A549 (cell line): Measurements from ENCODE around the gene TRIM7. TPM values are rescaled to one million over a fixed set of nuclear protein-coding genes. Genes with fewer than 3 reads are reported as not detected.

Experiments used
- ATAC-seq, 2 experiments: fragments of 200-7000 bp in 1 of 2; fragments of >200 bp in 1 of 2; cut with Nextera tagmentation in 1 of 2; cut with Tn5 transposase in 1 of 2; 3 replicates each; pipeline versions ENCODE4 v1.8.0 to v1.9.1; 2018 to 2020; ENCODE audit warnings: mild to moderate bottlenecking in 1 of 2, moderate library complexity in 1 of 2
- CTCF ChIA-PET: fragments of 300-600 bp; sonication (Branson Sonifier 250); formaldehyde crosslinking; extraction: SDS; loops from one replicate; lab custom pipeline; 2021; ENCODE audit warnings: antibody characterized with exemption, inconsistent platforms; lab: Yijun Ruan, JAX
- POLR2A ChIA-PET: fragments of 350-600 bp; formaldehyde crosslinking; extraction: SDS; loops from one replicate; lab custom pipeline; 2021; ENCODE audit warnings: antibody characterized with exemption, inconsistent platforms; lab: Yijun Ruan, JAX
- DNase-seq, 2 experiments: peaks; one replicate each; pipeline versions ENCODE4 v3.0.0 to v3.0.0-alpha.2; 2011 to 2016; ENCODE audit warnings: low read depth in 1 of 2, low spot score in 1 of 2
- FAIRE-seq: peaks from 2 replicates; lab custom pipeline; 2011; peaks lifted over from hg19 to GRCh38; lab: Jason Lieb, UNC
- H3K27ac ChIP-seq, 2 experiments: fragments of >200 bp; sonication (Bioruptor Twin); formaldehyde crosslinking; 3 replicates each; pipeline ENCODE4 v1.5.1; 2016 to 2017
- H3K4me1 ChIP-seq: fragments of >200 bp; sonication (Bioruptor Twin); formaldehyde crosslinking; 3 replicates; pipeline ENCODE4 v1.6.1; 2016
- H3K4me2 ChIP-seq: fragments of >200 bp; sonication (Bioruptor Twin); formaldehyde crosslinking; 3 replicates; pipeline ENCODE4 v1.6.1; 2016
- H3K4me3 ChIP-seq: fragments of >200 bp; sonication (Bioruptor Twin); formaldehyde crosslinking; 3 replicates; pipeline ENCODE4 v1.5.1; 2016
- H3K9me3 ChIP-seq: fragments of >200 bp; sonication (Bioruptor Twin); formaldehyde crosslinking; 3 replicates; pipeline ENCODE4 v1.6.1; 2016
- BHLHE40 ChIP-seq: IDR thresholded peaks from 2 replicates; pipeline ENCODE4 v1.6.1; 2012; ENCODE audit warnings: low read depth, low read length, inconsistent platforms
- CBX2 ChIP-seq: fragments of 200-600 bp; sonication (generic); IDR thresholded peaks from 2 replicates; pipeline ENCODE4 v1.6.1; 2016; ENCODE audit warnings: low read depth, mild to moderate bottlenecking, borderline replicate concordance
- CBX8 ChIP-seq: fragments of 200-600 bp; sonication (generic); IDR thresholded peaks from 2 replicates; pipeline ENCODE4 v1.6.1; 2016
- CHD4 ChIP-seq: fragments of 200-600 bp; sonication (generic); IDR thresholded peaks from 2 replicates; pipeline ENCODE4 v1.6.1; 2016; ENCODE audit warnings: antibody characterized with exemption, mild to moderate bottlenecking, borderline replicate concordance
- CTCF ChIP-seq: fragments of >200 bp; sonication (Bioruptor Twin); formaldehyde crosslinking; IDR thresholded peaks from 3 replicates; pipeline ENCODE4 v1.5.1; 2016
- ESRRA ChIP-seq: fragments of 150-350 bp; IDR thresholded peaks from 2 replicates; pipeline ENCODE4 v1.6.1; 2014; ENCODE audit warnings: mild to moderate bottlenecking, low read length, borderline replicate concordance
- FOXS1 ChIP-seq: fragments of 250-450 bp; sonication (Bioruptor Pico); IDR thresholded peaks from 2 replicates; pipeline ENCODE4 v1.5.0; 2020; ENCODE audit warnings: mild to moderate bottlenecking, moderate library complexity
- HDAC2 ChIP-seq: fragments of 200-600 bp; sonication (generic); IDR thresholded peaks from 2 replicates; pipeline ENCODE4 v1.6.1; 2016
- HEYL ChIP-seq: fragments of 250-450 bp; sonication (Bioruptor Pico); IDR thresholded peaks from 2 replicates; pipeline ENCODE4 v1.8.0; 2021; ENCODE audit warnings: mild to moderate bottlenecking, moderate library complexity
- HOXB5 ChIP-seq: fragments of 250-450 bp; sonication (Bioruptor Pico); IDR thresholded peaks from 2 replicates; pipeline ENCODE4 v1.5.0; 2020; ENCODE audit warnings: mild to moderate bottlenecking, moderate library complexity
- JUN ChIP-seq, 2 experiments: fragments of >200 bp; sonication (Bioruptor Twin); formaldehyde crosslinking; IDR thresholded peaks; 2 replicates in 1 of 2; 3 replicates in 1 of 2; pipeline ENCODE4 v1.6.1; 2016 to 2017
- MAFK ChIP-seq: fragments of 450-650 bp; IDR thresholded peaks from 2 replicates; pipeline ENCODE4 v1.6.1; 2014; ENCODE audit not compliant: partially characterized antibody
- MAX ChIP-seq: IDR thresholded peaks from 2 replicates; pipeline ENCODE4 v1.6.1; 2012
- MYC ChIP-seq: IDR thresholded peaks from 2 replicates; pipeline ENCODE4 v1.6.1; 2012; ENCODE audit warnings: mild to moderate bottlenecking, inconsistent platforms, low read length, improper control_type of control experiment, borderline replicate concordance
- RNF2 ChIP-seq: fragments of 200-600 bp; sonication (generic); IDR thresholded peaks from 2 replicates; pipeline ENCODE4 v1.6.1; 2016; ENCODE audit warnings: low read depth, mild to moderate bottlenecking, antibody characterized with exemption, moderate library complexity, borderline replicate concordance
- TFCP2L1 ChIP-seq: fragments of 250-450 bp; sonication (Bioruptor Pico); IDR thresholded peaks from 2 replicates; pipeline ENCODE4 v1.5.0; 2021; ENCODE audit warnings: mild to moderate bottlenecking
- TP53 ChIP-seq: fragments of 250-450 bp; sonication (Bioruptor Pico); IDR thresholded peaks from 2 replicates; pipeline ENCODE4 v1.5.0; 2021; ENCODE audit warnings: mild to moderate bottlenecking, moderate library complexity
- ZC3H11A ChIP-seq: fragments of 450-650 bp; IDR thresholded peaks from 2 replicates; pipeline ENCODE4 v1.6.1; 2014; ENCODE audit warnings: antibody characterized with exemption, mild to moderate bottlenecking
- ZNF302 ChIP-seq: fragments of 250-450 bp; sonication (Bioruptor Pico); IDR thresholded peaks from 2 replicates; pipeline ENCODE4 v1.9.0; 2021; ENCODE audit warnings: inconsistent platforms, mild to moderate bottlenecking, moderate library complexity
- ZSCAN20 ChIP-seq: fragments of 250-450 bp; sonication (Bioruptor Pico); IDR thresholded peaks from 2 replicates; pipeline ENCODE4 v1.8.0; 2022; ENCODE audit warnings: mild to moderate bottlenecking, moderate library complexity
- WGBS: methylation state at CpG from one replicate; pipeline ENCODE4 v1.1.6; 2017; ENCODE audit errors: missing lambda C conversion rate; 5-methylcytosine and 5-hydroxymethylcytosine counted together
- polyA plus RNA-seq, 4 experiments: library from polyadenylated mRNA; depleted of rRNA in 3 of 4; stranded (reverse); fragments of >200 nt; fragmentation: RNase III in 1 of 4; extraction: RNeasy Plus Mini Kit Qiagen cat#74134 plus additional on column Dnase treatment in 1 of 4; gene quantifications; 2 replicates in 3 of 4; 3 replicates in 1 of 4; pipeline ENCODE4 v1.2.3, GENCODE V29; 2011 to 2017
- TF ChIP-seq, protein P1 (sequence below): IDR thresholded peaks from 2 replicates; pipeline ENCODE4 v1.6.1; 2012; ENCODE audit warnings: low read depth, borderline replicate concordance

The TRIM7 gene
- polyA plus RNA-seq, 2 of the 4 experiments (the other 2 are of a cell fraction): 21.8 to 30.7 TPM

DNA sequence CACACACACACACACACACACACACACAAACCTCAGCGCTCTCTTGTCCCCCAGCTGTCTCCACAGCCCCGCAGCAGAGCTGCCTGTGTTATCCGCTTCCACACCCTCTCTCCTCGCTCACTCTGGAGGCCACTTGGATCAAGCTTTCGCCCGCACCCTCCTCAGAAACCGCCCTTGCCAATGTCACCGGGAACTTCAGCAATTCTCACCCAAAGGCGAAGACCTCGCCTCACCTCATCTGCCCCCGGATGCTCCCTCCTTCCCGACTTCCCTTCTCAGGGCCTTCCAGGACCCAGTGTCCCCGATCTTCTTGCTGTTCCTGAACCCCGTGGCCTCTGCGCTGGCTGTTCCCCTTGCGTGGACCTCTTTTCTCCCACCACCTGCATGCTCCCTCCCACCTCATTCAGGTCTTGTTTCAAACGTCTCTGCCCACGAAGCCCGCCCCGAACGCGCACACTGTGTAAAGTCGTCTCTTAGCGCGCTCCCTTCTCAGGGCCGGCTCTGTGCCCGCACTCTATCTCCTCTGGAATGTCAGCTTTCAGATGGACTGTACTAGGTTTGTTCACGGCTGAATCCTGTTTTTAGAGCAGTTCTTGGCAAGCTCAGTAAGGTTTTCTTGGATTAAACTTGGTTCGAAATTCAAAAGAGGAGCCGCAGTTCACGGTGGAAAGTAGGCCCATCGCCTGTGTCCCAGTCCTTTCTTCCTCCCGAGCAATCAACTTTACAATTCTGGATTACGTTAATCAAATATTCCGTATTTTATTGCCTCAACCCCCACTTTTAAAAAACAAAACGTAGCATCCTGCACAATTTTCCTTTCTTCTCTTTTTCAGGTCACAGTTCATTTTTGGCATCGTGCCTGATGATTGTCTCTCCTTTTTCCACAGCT, 1.0 kb upstream of the TRIM7 start:
- H3K4me2 ChIP-seq: peak overlapping the region; percentile 91
- ATAC-seq (no peak), FAIRE-seq (no peak), DNase-seq (no peak)
- no peaks in the 10 kb centered on the region for H3K9me3 ChIP-seq
- ChIA-PET POLR2A (interaction anchor here (0.9 to 6.7 kb wide), 6 partner anchors 11 to 29 kb away, joined by 4 to 159 read pairs (median 12); partner anchors contain the start of gene TRIM41), CTCF (interaction anchor here (1.0 to 3.6 kb wide), 6 partner anchors 10 to 21 kb away, joined by 3 to 36 read pairs (median 18); no protein-coding TSS in a partner anchor)
- WGBS: 83% methylated on average over 37 of the region's 37 CpGs
- H3K4me3 ChIP-seq: peak overlapping the region; percentile 84
- TF ChIP-seq ZC3H11A: no peak
- no peak for TF ChIP-seq CBX2
- no peak for TF ChIP-seq ZNF302 (CRISPR knock-in tag)
- TF ChIP-seq HDAC2: no peak
- TF ChIP-seq ZSCAN20 (CRISPR knock-in tag): no peak
- no peak for TF ChIP-seq CBX8
- no peak for TF ChIP-seq ESRRA
- no peak for TF ChIP-seq CHD4
- no peak for TF ChIP-seq HEYL
- no peak for TF ChIP-seq BHLHE40
- no peak for TF ChIP-seq MAFK
- TF ChIP-seq HOXB5 (CRISPR knock-in tag): no peak
- TF ChIP-seq TFCP2L1: no peak
- H3K27ac ChIP-seq: peak overlapping the region; percentile 93 to 95
- peaks cover 15% of the 10 kb centered on the region for H3K4me1 ChIP-seq

GRCh38 chr5:181204113-181204825, 727 bp downstream of the TRIM7 start:
- peak; percentile 60 to 64 for DNase-seq
- POLR2A ChIA-PET: interaction anchor here (0.8 to 6.7 kb wide), 5 partner anchors 14 to 31 kb away, joined by 4 to 159 read pairs (median 5); partner anchors contain the start of gene TRIM41

More at GRCh38 chr5:181204113-181204825, 727 bp downstream of the TRIM7 start:
- no peak for FAIRE-seq
- peak overlapping the region; percentile 91 for H3K4me2 ChIP-seq
- CTCF ChIA-PET: interaction anchor here (0.8 to 3.9 kb wide), 9 partner anchors 8 to 36 kb away, joined by 3 to 36 read pairs (median 8); partner anchors contain the start of gene TRIM41
- peak overlapping the region; percentile 93 to 95 for H3K27ac ChIP-seq
- H3K4me1 ChIP-seq: peaks cover 15% of the 10 kb centered on the region
- H3K9me3 ChIP-seq: no peaks in the 10 kb centered on the region
- peak overlapping the region; percentile 84 for H3K4me3 ChIP-seq
- TF ChIP-seq CTCF (no peak), FOXS1 (CRISPR knock-in tag) (no peak), JUN (IDR thresholded peaks at IDR 0.05) (peak in 1 of 2 experiments; percentile 22; a peak in 2 of 5 replicates), MAX (peak; percentile 65), TP53 (no peak), MYC (0 out of 2 replicates have a peak, but pooled peaks have one; percentile 27), RNF2 (no peak)
- TF ChIP-seq, protein P1, sequence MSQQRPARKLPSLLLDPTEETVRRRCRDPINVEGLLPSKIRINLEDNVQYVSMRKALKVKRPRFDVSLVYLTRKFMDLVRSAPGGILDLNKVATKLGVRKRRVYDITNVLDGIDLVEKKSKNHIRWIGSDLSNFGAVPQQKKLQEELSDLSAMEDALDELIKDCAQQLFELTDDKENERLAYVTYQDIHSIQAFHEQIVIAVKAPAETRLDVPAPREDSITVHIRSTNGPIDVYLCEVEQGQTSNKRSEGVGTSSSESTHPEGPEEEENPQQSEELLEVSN: peak; percentile 17; the same call in 1 of the 2 replicates
- TF ChIP-seq, all 56 proteins: peak for 4
- ATAC-seq: peak; percentile 40 to 41
- WGBS: 0% methylated on average over 25 of the region's 67 CpGs
